NT2/D1 (cell line): Measurements from ENCODE around the gene ITGA6.

Experiments used
- DNase-seq: peaks from one replicate; pipeline ENCODE4 v3.0.0-alpha.2; 2011; ENCODE audit warnings: low read depth, low spot score
- H3K27me3 ChIP-seq: 2 replicates; pipeline ENCODE4 v1.6.0; 2011; ENCODE audit warnings: mild to moderate bottlenecking; ENCODE audit not compliant: insufficient read length, insufficient read depth
- H3K36me3 ChIP-seq: 2 replicates; pipeline ENCODE4 v1.6.1; 2011; ENCODE audit warnings: mild to moderate bottlenecking, low read length, mixed read lengths; ENCODE audit not compliant: insufficient read depth, insufficient read length
- H3K4me1 ChIP-seq: 2 replicates; pipeline ENCODE4 v1.5.1; 2011; ENCODE audit not compliant: insufficient read depth, insufficient read length
- H3K4me3 ChIP-seq: 2 replicates; pipeline ENCODE4 v1.5.1; 2011; ENCODE audit warnings: low read depth; ENCODE audit not compliant: insufficient read length
- H3K9ac ChIP-seq: 2 replicates; pipeline ENCODE4 v1.6.0; 2011; ENCODE audit warnings: low read depth; ENCODE audit not compliant: insufficient read length
- H3K9me3 ChIP-seq: 2 replicates; pipeline ENCODE4 v1.5.1; 2011; ENCODE audit warnings: mild to moderate bottlenecking, low read length; ENCODE audit not compliant: insufficient read depth
- SUZ12 ChIP-seq: IDR thresholded peaks from 2 replicates; pipeline ENCODE4 v1.6.1; 2011; ENCODE audit not compliant: insufficient read length, insufficient read depth; ENCODE audit errors: extremely low read depth
- YY1 ChIP-seq: IDR thresholded peaks from 2 replicates; pipeline ENCODE4 v1.6.1; 2011; ENCODE audit not compliant: insufficient read length, insufficient read depth
- ZNF274 ChIP-seq: IDR thresholded peaks from 2 replicates; pipeline ENCODE4 v1.6.1; 2011; ENCODE audit warnings: mild to moderate bottlenecking, low read depth, low read length

ITGA6 gene

DNA sequence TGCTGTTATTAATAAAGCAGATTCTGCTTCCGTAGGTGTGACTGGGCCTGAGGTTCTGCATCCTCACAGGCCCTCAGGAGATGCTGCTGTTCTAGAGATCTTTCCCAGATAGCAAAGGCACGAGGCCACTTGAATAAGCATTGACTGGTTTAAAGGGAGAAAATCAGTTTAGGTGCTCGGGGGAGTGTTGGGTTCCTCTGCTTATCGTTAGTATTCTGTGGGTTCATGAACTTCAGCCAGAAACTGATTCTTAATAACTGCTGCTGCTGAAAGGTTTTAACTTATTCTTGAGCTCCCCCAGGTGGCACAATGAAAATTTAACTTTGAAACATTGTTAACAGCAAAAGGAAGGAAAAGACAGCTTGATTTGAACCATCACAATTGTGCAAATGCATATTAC lies 56.9 kb downstream of the ITGA6 start:
- H3K4me3 ChIP-seq = no peak overlapping the region
- H3K9ac ChIP-seq = no peak overlapping the region
- peaks cover 43% of the 10 kb centered on the region for H3K36me3 ChIP-seq
- TF ChIP-seq ZNF274 (no peak), YY1 (no peak), SUZ12 (no peak)
- H3K27me3 ChIP-seq = no peaks in the 10 kb centered on the region
- H3K9me3 ChIP-seq = no peaks in the 10 kb centered on the region
- H3K4me1 ChIP-seq = peaks cover 5% of the 10 kb centered on the region
- DNase-seq = no peak

DNA sequence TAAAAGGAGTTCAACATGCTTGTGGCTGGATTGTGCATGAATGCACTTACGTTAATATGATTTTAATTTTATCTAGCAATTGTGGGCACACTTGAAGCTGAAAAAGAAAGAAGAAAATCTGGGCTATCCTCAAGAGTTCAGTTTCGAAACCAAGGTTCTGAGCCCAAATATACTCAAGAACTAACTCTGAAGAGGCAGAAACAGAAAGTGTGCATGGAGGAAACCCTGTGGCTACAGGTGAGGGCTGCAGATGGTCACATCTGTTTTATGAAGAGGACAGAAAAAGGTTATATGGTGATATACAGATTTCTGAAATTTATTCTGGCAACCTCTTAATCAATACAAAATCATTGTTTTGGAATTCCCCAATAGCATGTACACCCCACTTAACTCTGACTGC lies 57.3 kb downstream of the ITGA6 start:
- Histone ChIP-seq H3K36me3 (peaks cover 43% of the 10 kb centered on the region), H3K9me3 (no peaks in the 10 kb centered on the region), H3K4me3 (no peak overlapping the region), H3K9ac (no peak overlapping the region), H3K4me1 (peaks cover 3% of the 10 kb centered on the region), H3K27me3 (no peaks in the 10 kb centered on the region)
- no peak for DNase-seq
- TF ChIP-seq SUZ12 = no peak
- no peak for TF ChIP-seq YY1
- no peak for TF ChIP-seq ZNF274

DNA sequence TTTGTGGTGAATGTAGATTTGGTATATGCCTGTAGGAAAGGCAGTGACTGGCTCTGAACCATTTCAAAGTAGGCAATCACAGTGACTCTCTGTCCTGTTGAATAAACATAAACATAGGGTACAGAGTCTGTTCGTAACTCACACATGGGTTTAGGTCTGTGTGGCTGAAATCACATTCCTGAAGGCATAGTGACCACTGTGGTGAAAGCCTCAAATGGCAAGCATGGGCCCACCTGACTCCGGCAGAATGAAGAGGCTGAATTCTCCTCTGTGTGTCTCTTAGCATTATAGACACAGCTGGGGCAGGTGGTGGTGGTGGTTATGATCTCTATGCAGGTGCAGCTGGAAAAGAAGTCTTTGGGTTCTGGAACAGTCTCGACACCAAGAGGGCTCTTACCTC lies 61.2 kb downstream of the ITGA6 start:
- H3K4me3 ChIP-seq = no peak overlapping the region
- H3K9me3 ChIP-seq = no peaks in the 10 kb centered on the region
- no peaks in the 10 kb centered on the region for H3K4me1 ChIP-seq
- H3K36me3 ChIP-seq = peaks cover 66% of the 10 kb centered on the region
- no peak overlapping the region for H3K9ac ChIP-seq
- TF ChIP-seq YY1 (no peak), ZNF274 (no peak), SUZ12 (no peak)
- H3K27me3 ChIP-seq = no peaks in the 10 kb centered on the region
- no peak for DNase-seq

DNA sequence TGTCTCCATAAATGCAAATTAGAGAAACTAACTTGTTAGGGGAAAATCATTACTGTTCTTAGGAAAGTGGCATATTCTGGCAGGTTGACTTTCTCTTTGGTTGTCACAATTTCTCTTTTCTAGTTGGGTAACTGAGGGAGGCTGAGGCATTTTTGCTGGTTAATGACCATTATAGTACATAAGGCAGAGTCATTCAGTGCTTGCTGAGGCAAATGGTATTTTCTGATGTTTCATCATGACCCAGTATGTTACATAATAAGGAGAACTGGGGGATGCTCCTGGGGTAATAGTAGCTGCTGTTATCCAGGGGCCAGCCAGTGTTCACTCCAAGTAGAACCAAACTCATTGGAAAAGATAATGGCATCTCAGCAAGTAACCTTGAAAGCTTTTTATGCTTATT lies 62.3 kb downstream of the ITGA6 start:
- peaks cover 66% of the 10 kb centered on the region for H3K36me3 ChIP-seq
- no peak for DNase-seq
- TF ChIP-seq SUZ12 = no peak
- TF ChIP-seq ZNF274 = no peak
- TF ChIP-seq YY1 = no peak

DNA sequence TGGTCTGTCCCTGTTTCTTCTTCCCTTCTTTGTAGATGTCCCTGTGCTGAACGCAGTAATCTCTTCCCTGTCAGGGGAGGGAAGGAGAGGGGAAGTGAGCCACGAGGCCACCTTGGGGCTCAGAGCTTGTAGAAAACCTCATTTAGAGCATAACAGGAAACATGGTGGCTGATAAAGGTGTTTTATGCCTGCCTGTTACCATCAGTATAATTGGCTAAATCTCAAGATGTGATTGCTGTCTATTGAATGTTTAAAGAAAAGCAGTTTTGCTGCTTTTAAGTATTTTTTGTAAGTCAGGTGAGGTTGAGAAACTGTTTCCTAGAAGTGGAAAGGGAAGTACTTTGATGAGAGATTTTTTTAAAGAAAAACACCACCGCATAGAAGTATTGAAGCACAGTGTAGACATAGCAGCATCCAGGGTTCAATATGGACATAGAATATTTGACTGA lies 68.8 kb downstream of the ITGA6 start:
- peaks cover 34% of the 10 kb centered on the region for H3K36me3 ChIP-seq
- H3K9me3 ChIP-seq = no peaks in the 10 kb centered on the region
- H3K4me3 ChIP-seq = no peak overlapping the region
- no peak for DNase-seq
- no peak for TF ChIP-seq SUZ12
- no peak for TF ChIP-seq YY1
- no peak for TF ChIP-seq ZNF274
- no peaks in the 10 kb centered on the region for H3K27me3 ChIP-seq
- H3K9ac ChIP-seq = no peak overlapping the region
- no peaks in the 10 kb centered on the region for H3K4me1 ChIP-seq

More for the DNA sequence above, 62.3 kb downstream of the ITGA6 start:
- Histone ChIP-seq H3K4me1 (no peaks in the 10 kb centered on the region), H3K9me3 (no peaks in the 10 kb centered on the region), H3K27me3 (no peaks in the 10 kb centered on the region), H3K9ac (no peak overlapping the region), H3K4me3 (no peak overlapping the region)

- Histone ChIP-seq H3K27me3 (no peaks in the 10 kb centered on the region), H3K4me1 (no peaks in the 10 kb centered on the region), H3K9me3 (peaks cover 15% of the 10 kb centered on the region), H3K4me3 (no peak overlapping the region), H3K9ac (no peak overlapping the region), H3K36me3 (peaks cover 9% of the 10 kb centered on the region)
- TF ChIP-seq SUZ12 = no peak
- DNase-seq = no peak
Measured at GRCh38 chr2:172507199-172507598, 79.8 kb downstream of the ITGA6 start.

DNA sequence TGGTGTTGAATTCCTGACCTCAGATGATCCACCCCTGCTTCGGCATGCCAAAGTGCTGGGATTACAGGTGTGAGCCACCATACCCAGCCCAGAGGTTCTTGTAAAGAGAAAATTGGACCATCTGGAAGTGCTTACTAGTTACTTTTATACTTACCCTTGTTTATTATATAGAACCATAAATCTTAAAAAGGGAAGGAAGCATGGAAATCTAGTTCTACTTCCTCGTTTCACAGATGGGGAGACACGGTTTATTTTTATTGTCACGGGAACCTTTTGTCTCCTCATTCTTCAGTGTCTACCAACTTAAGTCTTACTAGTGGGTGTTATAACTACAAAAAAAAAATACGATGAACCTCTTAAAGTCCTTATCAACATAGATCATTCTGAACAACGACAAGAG lies 82.7 kb downstream of the ITGA6 start:
- no peaks in the 10 kb centered on the region for H3K4me1 ChIP-seq
- no peak overlapping the region for H3K4me3 ChIP-seq
- H3K36me3 ChIP-seq = no peaks in the 10 kb centered on the region
- H3K9me3 ChIP-seq = peaks cover 38% of the 10 kb centered on the region
- no peak for DNase-seq
- H3K27me3 ChIP-seq = no peaks in the 10 kb centered on the region
- H3K9ac ChIP-seq = no peak overlapping the region
- TF ChIP-seq ZNF274 (no peak), YY1 (no peak), SUZ12 (no peak)

DNA sequence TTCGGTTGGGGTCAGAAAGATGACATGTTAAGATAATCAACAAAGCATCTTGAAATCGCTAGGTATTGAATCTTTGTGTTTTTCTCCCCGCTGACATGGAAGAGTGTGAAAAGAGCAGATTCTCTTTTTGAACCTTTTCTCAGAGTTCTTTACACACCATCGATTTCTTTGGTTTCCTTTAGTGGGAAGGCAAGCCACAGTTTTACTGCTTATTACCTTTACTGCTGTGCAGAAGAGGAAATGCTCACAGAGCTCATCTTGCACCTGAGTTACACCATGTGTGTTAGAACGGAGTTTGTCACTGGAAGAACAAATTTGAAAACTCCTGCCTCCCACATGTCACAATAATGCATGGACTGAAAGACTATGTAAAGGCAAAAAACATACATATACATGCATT lies 83.2 kb downstream of the ITGA6 start:
- Histone ChIP-seq H3K27me3 (no peaks in the 10 kb centered on the region), H3K9me3 (peaks cover 38% of the 10 kb centered on the region), H3K4me3 (no peak overlapping the region), H3K9ac (no peak overlapping the region), H3K4me1 (no peaks in the 10 kb centered on the region), H3K36me3 (no peaks in the 10 kb centered on the region)
- DNase-seq = no peak
- TF ChIP-seq ZNF274 (no peak), SUZ12 (no peak), YY1 (no peak)
